GM19395 (cell line): ENCODE results near the gene MED26.

ENCODE experiments used
- ATAC-seq: cut with Tn5 transposase; IDR thresholded peaks from one replicate; pipeline ENCODE4 v1.9.1; 2021; ENCODE audit warnings: mild to moderate bottlenecking, moderate library complexity; ENCODE audit not compliant: unreplicated experiment

The MED26 gene

DNA sequence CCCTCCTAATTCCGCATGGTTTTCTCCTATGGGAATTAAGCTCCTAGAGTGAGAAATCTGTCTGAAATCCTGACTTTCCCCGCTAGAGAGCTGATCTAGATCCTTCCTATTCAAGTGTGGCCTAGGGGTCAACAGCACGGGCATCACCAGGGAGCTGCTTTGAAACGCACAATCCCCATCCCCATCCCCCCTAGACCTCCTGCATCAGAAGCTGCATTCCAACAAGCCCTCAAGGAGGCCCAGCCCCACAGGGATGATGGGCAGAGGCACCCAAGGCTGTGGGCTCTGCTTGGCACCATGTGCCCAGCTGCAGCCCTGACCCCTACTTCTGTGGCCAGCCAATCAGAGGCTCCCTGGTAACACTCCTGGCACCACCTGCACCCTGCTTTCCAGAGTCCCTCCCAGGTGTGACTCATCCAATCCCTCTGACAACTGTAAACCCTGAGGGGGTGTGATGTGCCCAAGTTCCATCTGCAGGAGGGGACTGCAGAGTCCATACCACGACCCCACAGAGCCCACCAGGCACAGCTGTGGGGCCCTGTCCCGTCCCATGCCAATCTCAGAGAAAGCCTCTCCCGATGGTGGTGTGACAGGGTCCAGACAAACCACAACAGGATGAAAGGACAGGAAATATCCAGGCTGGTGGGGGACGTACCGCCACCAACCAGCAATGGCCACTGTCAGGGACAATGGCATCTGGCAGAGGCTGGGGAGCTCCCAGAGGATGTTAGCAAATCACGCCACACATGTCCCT lies 36.0 kb downstream of the MED26 start:
- no peak for ATAC-seq

- no peak for ATAC-seq
These were observed 36.9 kb downstream of the MED26 start for GRCh38 chr19:16590876-16591802.

DNA sequence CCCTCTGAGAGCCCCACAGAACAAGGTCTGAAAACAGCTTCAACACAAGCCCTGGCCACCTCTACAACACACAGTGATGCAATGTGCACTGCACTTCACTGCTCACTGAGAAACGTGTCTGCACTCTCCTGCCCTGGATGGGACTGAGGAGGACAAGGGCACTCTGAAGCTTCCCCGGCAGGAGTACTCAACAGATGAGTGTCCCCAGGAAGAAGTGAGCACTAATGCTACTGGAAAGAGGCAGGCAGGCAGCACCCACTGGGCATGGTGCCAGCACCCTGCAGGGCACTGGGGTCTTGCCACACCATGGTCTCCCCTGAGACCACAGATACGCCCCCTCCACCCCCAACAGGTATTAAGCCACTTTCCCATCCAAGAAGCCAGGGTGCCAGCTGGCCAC lies 38.1 kb downstream of the MED26 start:
- no peak for ATAC-seq

DNA sequence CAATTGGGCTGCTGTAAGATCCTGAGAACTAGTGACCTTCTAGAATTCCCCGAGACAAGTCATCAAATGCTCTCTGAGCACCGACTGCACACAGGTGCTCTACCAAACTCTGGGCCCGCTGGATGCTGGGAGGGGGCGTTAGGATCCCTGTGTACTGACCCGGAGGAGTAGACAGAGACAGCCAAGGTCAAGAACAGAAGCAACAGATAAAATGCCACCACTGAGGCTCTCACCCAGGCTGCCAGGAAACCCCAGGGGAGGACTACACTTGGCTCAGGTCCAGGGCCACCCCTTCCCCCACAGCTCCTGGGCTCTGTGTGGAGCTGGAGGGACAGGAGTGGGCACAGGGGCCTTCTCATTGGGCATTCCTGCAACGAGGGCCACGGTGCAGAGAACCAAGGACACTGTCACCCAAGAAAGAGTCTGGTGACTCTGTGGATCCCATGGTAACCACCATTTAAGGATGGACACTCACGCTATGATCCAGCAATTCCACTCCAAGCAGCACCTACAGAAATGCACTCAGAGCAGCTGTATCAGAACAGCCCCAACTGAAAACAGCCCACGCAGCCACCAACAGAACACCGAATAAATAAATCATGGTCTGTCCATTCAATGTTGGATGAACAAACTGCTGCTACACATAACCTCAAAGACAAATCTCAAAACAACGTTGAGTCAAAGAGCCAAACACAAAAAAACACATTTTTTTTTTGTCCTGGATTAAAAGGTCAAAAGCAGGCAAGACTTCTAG lies 39.0 kb downstream of the MED26 start:
- peak; percentile 5 for ATAC-seq

DNA sequence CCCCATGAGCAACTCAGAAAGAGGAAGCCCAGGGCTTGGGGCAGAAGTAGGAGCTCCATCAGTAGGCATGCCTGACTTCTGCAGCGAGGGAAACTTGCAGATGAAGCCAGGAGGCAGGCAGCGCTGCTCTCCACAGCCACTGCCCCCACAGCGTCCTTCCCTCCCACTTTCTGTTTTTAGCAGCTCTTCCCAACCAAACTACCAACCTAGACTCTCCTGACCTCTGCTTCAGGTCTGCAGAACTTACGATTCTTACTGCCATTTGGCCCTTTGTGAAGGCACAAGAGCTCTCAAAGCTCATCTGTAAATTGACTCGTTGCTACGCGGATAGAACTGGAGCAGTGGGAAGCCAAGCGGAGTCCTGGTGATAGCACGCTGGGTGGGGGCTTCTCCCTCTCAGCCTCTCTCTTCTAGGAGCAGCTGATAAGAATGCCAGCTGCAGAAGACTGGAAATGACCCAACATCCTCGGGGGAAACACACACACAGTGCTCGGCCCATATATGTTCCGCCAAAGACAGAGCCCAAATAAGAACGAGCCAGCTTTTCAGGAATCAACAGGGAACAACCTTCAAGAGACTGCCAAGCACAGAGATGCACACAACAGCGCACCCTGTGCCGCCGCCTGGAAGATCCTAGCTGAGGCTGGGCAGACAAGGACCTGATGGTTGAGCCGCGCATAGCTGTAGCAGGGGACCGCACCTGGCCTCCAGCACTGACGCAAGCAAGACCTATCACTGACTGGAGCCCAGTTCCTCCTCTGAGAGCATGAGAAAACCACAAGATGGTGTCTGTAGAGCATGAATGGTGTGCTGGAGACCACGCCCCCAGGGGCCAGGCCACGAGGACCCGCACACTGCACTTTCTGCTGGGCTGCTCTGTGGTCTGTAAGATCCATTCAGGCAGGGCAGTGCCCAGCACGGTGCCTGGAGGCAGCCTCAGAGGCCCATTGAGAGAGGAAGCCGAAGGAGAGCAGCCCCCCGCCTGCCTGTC lies 39.9 kb downstream of the MED26 start:
- ATAC-seq: peak; percentile 51

GRCh38 chr19:16586991-16587832 lies 40.8 kb downstream of the MED26 start:
- ATAC-seq: no peak

- ATAC-seq: no peak
These were observed 41.5 kb downstream of the MED26 start for GRCh38 chr19:16586477-16586871.

- peak; percentile 38 for ATAC-seq
These were observed 42.1 kb downstream of the MED26 start for GRCh38 chr19:16585808-16586476.

GRCh38 chr19:16585094-16585801 lies 42.8 kb downstream of the MED26 start:
- ATAC-seq: no peak

- ATAC-seq: peak; percentile 49
These were observed 43.5 kb downstream of the MED26 start for GRCh38 chr19:16584248-16585093.

DNA sequence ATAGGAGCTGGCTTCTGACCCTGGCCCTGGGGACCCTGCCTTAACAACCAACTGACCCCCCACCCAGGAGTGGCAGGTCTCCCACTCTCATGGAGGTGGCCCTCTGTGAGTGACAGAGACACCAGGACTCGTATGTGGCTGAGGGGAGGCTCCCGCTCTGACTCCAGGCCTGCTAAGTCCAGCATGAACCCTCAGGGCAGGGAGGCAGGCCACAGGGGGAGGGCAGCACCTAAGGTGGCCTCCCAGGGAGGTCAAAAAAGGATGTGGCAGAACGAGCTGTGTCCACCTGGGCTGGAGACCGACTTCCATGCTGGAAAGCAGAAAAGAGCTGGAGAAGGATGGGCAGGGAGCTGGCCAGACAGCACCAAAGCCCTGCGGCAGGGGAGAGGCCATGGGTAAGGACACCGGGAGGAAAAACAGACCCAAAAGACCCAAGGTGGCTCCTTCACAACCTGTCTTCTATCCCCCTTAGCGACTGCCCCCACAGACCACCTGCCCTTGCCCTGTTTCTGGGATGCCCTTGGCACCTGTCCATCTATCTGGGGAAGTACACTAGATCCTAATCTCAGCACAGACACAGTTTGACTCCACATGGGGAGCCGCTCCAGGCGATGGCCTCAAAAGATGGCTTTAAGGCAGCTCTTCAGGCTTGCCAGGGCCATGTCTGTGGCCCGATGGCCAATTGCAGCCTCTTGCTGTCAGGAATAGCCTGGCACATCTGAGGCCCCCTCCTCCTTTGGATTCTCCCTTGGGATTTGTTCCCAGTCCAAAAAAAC lies 45.3 kb downstream of the MED26 start:
- no peak for ATAC-seq

- no peak for ATAC-seq
These were observed 46.0 kb downstream of the MED26 start for GRCh38 chr19:16581971-16582343.

DNA sequence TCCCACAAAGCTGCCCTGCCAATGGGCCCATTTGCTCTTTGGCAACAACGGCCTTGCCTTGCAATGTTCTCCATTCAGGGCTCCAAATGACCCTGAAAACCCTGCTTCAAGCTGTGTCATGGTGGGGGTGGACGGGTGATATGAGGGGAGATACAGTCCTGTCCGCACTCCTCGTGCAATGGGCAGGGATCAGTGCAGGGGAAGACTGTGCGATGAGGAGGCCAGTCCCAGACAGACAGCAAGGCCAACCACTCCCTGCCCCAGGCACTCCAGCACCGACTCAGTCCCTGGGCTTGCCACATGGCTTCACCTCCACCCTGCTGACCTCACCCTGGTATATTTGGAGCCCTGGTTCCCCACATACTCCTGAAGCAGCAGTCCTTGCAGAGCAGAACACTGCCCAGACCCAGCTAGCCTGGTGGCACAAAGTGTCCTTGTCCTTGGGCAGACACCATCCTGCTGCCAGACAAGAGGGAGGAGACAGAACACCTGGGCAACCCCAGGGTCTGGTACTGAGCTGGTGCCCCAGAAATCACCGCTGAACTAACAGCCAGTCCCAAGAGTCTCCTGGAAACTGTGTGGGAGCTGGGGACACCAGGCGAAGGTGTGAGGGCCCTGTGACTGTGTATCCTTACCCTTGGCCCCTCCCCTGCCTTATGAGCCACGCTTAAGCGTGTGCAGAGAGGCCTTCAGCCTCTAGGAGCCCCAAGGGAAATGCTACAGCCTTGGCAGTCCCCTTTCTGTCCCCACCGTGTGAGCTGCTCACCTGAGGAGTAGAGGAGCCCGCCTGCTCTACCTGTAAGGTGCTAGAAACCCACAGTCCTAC lies 46.6 kb downstream of the MED26 start:
- no peak for ATAC-seq

- no peak for ATAC-seq
These were observed 48.6 kb downstream of the MED26 start for GRCh38 chr19:16579381-16579780.

GRCh38 chr19:16577531-16577985 lies 50.4 kb downstream of the MED26 start:
- ATAC-seq: no peak
